H1 (cell line): Measurements from ENCODE around the gene SPINK4. TPM values are rescaled to one million over a fixed set of nuclear protein-coding genes. Genes with fewer than 3 reads are reported as not detected.
A peak's percentile ranks its signal among the peaks of the same experiment; 100 is the strongest.

ENCODE experiments used
- BCL11A ChIP-seq, 2 experiments: IDR thresholded peaks; one replicate each; pipeline ENCODE4 v1.6.1; 2011; ENCODE audit warnings: low read depth in 2 of 2, low read length in 2 of 2, mild to moderate bottlenecking in 2 of 2
- CBX8 ChIP-seq: fragments of 300-800, 300-1000 bp; sonication (generic); IDR thresholded peaks from 2 replicates; pipeline ENCODE4 v1.7.1; 2016; ENCODE audit warnings: low read depth, low read length, borderline replicate concordance
- CEBPB ChIP-seq: IDR thresholded peaks from 2 replicates; pipeline ENCODE4 v1.6.1; 2012; ENCODE audit warnings: low read depth, low read length
- CHD1 ChIP-seq: IDR thresholded peaks from 2 replicates; pipeline ENCODE4 v1.6.1; 2012; ENCODE audit warnings: low read depth, low read length, improper control_type of control experiment
- CHD2 ChIP-seq: IDR thresholded peaks from 2 replicates; pipeline ENCODE4 v1.6.1; 2012; ENCODE audit warnings: low read length, improper control_type of control experiment
- EZH2 ChIP-seq: fragments of 200-600 bp; sonication (generic); IDR thresholded peaks from 2 replicates; pipeline ENCODE4 v1.7.1; 2012; ENCODE audit warnings: low read depth, mild to moderate bottlenecking, moderate library complexity, low read length, inconsistent platforms; ENCODE audit not compliant: severe bottlenecking
- FOSL1 ChIP-seq: IDR thresholded peaks from 2 replicates; pipeline ENCODE4 v1.6.1; 2011; ENCODE audit warnings: mild to moderate bottlenecking, low read depth, low read length, moderate library complexity; ENCODE audit not compliant: insufficient read depth
- HDAC6 ChIP-seq: IDR thresholded peaks from one replicate; pipeline ENCODE4 v1.7.1; 2012; ENCODE audit warnings: low read depth, mild to moderate bottlenecking, inconsistent platforms, low read length, moderate library complexity
- JUN ChIP-seq: IDR thresholded peaks from 2 replicates; pipeline ENCODE4 v1.6.1; 2011; ENCODE audit warnings: low read depth, mild to moderate bottlenecking, improper control_type of control experiment, low read length
- KDM5A ChIP-seq: fragments of 200-600 bp; IDR thresholded peaks from 2 replicates; pipeline ENCODE4 v1.7.1; 2012; ENCODE audit warnings: mild to moderate bottlenecking, low read length, inconsistent platforms, mixed read lengths
- MAFK ChIP-seq: IDR thresholded peaks from 2 replicates; pipeline ENCODE4 v1.6.1; 2012; ENCODE audit warnings: low read depth, mild to moderate bottlenecking, improper control_type of control experiment, low read length
- NANOG ChIP-seq: IDR thresholded peaks from 2 replicates; pipeline ENCODE4 v1.6.1; 2011; ENCODE audit warnings: low read length, low read depth, mild to moderate bottlenecking, inconsistent platforms; ENCODE audit not compliant: insufficient read depth, poor library complexity, severe bottlenecking
- RFX5 ChIP-seq: IDR thresholded peaks from 2 replicates; pipeline ENCODE4 v1.6.1; 2011; ENCODE audit warnings: low read depth, low read length, improper control_type of control experiment, borderline replicate concordance
- RXRA ChIP-seq: IDR thresholded peaks from 2 replicates; pipeline ENCODE4 v1.6.1; 2011; ENCODE audit warnings: low read depth, mild to moderate bottlenecking, low read length, moderate library complexity; ENCODE audit not compliant: insufficient read depth
- SIN3A ChIP-seq, 2 experiments: IDR thresholded peaks in 1 of 2; conservative IDR thresholded peaks in 1 of 2; 2 replicates each; pipeline ENCODE4 v1.6.1; 2011 to 2012; ENCODE audit warnings: low read length in 2 of 2, improper control_type of control experiment in 1 of 2, low read depth in 1 of 2, mild to moderate bottlenecking in 1 of 2
- SIRT6 ChIP-seq: IDR thresholded peaks from one replicate; pipeline ENCODE4 v1.7.1; 2012; ENCODE audit warnings: low read length, inconsistent platforms
- SIX5 ChIP-seq: IDR thresholded peaks from 2 replicates; pipeline ENCODE4 v1.6.1; 2011; ENCODE audit warnings: mild to moderate bottlenecking, low read depth, low read length
- SP2 ChIP-seq: IDR thresholded peaks from 2 replicates; pipeline ENCODE4 v1.6.1; 2012; ENCODE audit warnings: mild to moderate bottlenecking, low read length, inconsistent platforms
- SP4 ChIP-seq: IDR thresholded peaks from 2 replicates; pipeline ENCODE4 v1.6.1; 2012; ENCODE audit warnings: low read length, inconsistent platforms
- TAF1 ChIP-seq: IDR thresholded peaks from 2 replicates; pipeline ENCODE4 v1.6.1; 2011; ENCODE audit warnings: mild to moderate bottlenecking, low read depth, low read length
- polyA plus RNA-seq, 7 experiments: library from polyadenylated mRNA; depleted of rRNA in 3 of 7; stranded (reverse) in 5 of 7; unstranded in 2 of 7; fragments of >200 nt in 5 of 7; fragments of 200-250 nt in 2 of 7; gene quantifications; 1 replicate in 5 of 7; 2 replicates in 1 of 7; 4 replicates in 1 of 7; pipeline versions ENCODE4 v1.2.1 to v1.2.3, GENCODE V29; 2011 to 2013; ENCODE audit warnings: missing spikeins in 2 of 7, mixed read lengths in 2 of 7
- total RNA-seq: library from RNA; stranded (reverse); fragmentation: NEBNext Ultra II Directional; extraction: Animal tissue kit (Norgen Biotek cat#: 25700); gene quantifications from 2 replicates; pipeline ENCODE4 v1.2.1, GENCODE V29; 2021
- TF ChIP-seq, protein P1 (sequence below): IDR thresholded peaks from 2 replicates; pipeline ENCODE4 v1.6.1; 2012; ENCODE audit warnings: inconsistent platforms
- TF ChIP-seq, protein P2 (sequence below): IDR thresholded peaks from 2 replicates; pipeline ENCODE4 v1.6.1; 2012; ENCODE audit warnings: inconsistent platforms
- TF ChIP-seq, protein P3 (sequence below): IDR thresholded peaks from 2 replicates; pipeline ENCODE4 v1.6.1; 2012; ENCODE audit warnings: low read length, inconsistent platforms

Gene SPINK4
- total and polyA plus RNA-seq, 2 of the 8 experiments (the other 6 are each of a cell fraction or from before 2014, with no cell fraction given): not detected

DNA sequence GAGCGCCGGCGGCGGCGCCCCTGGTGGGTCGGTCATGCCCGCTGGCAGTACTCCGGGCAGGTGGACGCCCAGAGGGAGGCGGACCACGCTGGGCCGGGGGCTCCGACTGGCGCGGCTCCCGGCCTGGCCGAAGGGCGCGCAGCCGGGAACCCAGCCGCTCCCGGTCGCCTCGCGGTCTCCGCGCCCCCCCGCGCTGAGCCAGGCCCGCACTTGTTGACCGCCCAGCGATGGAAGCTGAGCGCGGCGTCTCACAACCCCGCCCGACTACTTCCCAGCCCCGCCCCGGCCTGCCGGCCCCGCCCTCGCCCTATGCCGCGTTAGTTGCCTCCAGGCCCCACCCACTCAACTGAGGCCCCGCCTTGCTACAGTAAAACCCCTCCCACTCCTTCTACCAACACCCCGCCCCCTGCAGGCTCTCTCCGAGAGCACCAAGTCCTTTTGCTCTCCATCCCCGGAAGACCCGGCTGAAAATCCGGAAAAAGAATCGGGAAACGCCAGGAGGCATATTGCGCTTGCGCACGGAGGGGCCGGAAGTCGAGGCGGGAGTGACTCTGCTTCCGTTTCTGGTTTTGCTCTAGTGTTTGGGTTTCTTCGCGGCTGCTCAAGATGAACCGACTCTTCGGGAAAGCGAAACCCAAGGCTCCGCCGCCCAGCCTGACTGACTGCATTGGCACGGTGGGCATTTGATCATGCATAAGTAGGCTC, 24.7 kb downstream of the SPINK4 start, which contains the start of the genes BAG1 and CHMP5 (continued):
- TF ChIP-seq, protein P1, sequence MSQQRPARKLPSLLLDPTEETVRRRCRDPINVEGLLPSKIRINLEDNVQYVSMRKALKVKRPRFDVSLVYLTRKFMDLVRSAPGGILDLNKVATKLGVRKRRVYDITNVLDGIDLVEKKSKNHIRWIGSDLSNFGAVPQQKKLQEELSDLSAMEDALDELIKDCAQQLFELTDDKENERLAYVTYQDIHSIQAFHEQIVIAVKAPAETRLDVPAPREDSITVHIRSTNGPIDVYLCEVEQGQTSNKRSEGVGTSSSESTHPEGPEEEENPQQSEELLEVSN: no peak
- TF ChIP-seq NANOG: peak; percentile 20
- TF ChIP-seq SIRT6: no peak
- TF ChIP-seq EZH2: no peak
- no peak for TF ChIP-seq CEBPB
- no peak for TF ChIP-seq FOSL1
- 0 out of 2 replicates have a peak, but pooled peaks have one; percentile 54 for TF ChIP-seq TAF1
- TF ChIP-seq RFX5: no peak
- peak in 1 of 2 experiments; percentile 72; a peak in 2 of 4 replicates for TF ChIP-seq SIN3A (conservative IDR thresholded peaks at IDR 0.05 in 1 of 2, IDR thresholded peaks at IDR 0.05 in 1 of 2; ENCODE audit: low read depth in 1 of 2, low read length in 2 of 2)
- no peak for TF ChIP-seq SIX5
- TF ChIP-seq JUN: no peak
- TF ChIP-seq SP2: no peak
- TF ChIP-seq CHD2: no peak
- TF ChIP-seq CBX8: no peak
- no peak for TF ChIP-seq CHD1
- TF ChIP-seq SP4: peak; percentile 88; the same call in 1 of the 2 replicates
- TF ChIP-seq MAFK: no peak
- TF ChIP-seq, protein P2, sequence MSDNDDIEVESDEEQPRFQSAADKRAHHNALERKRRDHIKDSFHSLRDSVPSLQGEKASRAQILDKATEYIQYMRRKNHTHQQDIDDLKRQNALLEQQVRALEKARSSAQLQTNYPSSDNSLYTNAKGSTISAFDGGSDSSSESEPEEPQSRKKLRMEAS: peak; percentile 26; the same call in 1 of the 2 replicates
- no peak for TF ChIP-seq KDM5A
- no peak for TF ChIP-seq RXRA
- no peak for TF ChIP-seq BCL11A (IDR thresholded peaks at IDR 0.05; ENCODE audit: low read depth in 2 of 2, low read length in 2 of 2)
- TF ChIP-seq HDAC6: no peak
- TF ChIP-seq, protein P3, sequence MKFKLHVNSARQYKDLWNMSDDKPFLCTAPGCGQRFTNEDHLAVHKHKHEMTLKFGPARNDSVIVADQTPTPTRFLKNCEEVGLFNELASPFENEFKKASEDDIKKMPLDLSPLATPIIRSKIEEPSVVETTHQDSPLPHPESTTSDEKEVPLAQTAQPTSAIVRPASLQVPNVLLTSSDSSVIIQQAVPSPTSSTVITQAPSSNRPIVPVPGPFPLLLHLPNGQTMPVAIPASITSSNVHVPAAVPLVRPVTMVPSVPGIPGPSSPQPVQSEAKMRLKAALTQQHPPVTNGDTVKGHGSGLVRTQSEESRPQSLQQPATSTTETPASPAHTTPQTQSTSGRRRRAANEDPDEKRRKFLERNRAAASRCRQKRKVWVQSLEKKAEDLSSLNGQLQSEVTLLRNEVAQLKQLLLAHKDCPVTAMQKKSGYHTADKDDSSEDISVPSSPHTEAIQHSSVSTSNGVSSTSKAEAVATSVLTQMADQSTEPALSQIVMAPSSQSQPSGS: no peak
